Measurements from ENCODE around the gene DNAJB11. TPM values are rescaled to one million over a fixed set of nuclear protein-coding genes. Genes with fewer than 3 reads are reported as not detected.
A peak's percentile ranks its signal among the peaks of the same experiment; 100 is the strongest.

Gene DNAJB11
- total and polyA plus RNA-seq, 2 experiments from 2014 or later, result 72.6 to 85.6 TPM

DNA sequence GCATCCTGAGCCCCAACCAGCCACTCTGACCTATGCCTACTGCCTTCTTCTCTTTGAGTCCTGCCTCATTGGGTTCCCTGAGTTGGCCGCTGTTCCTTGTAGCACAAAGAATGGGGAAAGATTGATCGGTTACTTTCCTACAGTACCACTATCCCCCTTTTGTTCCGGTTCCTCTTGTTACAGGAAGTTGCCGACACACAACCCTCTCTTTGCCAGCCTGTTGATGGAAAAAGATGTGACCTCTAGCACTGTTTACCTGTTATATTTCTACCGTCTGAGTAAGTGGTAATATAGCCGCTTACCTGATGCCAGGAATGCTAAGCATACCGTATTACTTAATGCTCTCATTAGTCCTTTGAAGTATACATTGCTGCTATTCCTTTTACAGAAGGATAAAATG lies 32.6 kb downstream of the DNAJB11 start:
- no peak overlapping the region for H3K4me3 Mint-ChIP-seq
- TF ChIP-seq, protein P1, sequence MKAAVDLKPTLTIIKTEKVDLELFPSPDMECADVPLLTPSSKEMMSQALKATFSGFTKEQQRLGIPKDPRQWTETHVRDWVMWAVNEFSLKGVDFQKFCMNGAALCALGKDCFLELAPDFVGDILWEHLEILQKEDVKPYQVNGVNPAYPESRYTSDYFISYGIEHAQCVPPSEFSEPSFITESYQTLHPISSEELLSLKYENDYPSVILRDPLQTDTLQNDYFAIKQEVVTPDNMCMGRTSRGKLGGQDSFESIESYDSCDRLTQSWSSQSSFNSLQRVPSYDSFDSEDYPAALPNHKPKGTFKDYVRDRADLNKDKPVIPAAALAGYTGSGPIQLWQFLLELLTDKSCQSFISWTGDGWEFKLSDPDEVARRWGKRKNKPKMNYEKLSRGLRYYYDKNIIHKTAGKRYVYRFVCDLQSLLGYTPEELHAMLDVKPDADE (IDR thresholded peaks at IDR 0.05), result no peak
- TF ChIP-seq, protein P2, sequence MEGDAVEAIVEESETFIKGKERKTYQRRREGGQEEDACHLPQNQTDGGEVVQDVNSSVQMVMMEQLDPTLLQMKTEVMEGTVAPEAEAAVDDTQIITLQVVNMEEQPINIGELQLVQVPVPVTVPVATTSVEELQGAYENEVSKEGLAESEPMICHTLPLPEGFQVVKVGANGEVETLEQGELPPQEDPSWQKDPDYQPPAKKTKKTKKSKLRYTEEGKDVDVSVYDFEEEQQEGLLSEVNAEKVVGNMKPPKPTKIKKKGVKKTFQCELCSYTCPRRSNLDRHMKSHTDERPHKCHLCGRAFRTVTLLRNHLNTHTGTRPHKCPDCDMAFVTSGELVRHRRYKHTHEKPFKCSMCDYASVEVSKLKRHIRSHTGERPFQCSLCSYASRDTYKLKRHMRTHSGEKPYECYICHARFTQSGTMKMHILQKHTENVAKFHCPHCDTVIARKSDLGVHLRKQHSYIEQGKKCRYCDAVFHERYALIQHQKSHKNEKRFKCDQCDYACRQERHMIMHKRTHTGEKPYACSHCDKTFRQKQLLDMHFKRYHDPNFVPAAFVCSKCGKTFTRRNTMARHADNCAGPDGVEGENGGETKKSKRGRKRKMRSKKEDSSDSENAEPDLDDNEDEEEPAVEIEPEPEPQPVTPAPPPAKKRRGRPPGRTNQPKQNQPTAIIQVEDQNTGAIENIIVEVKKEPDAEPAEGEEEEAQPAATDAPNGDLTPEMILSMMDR (conservative IDR thresholded peaks at IDR 0.05; ENCODE audit: low read depth in 2 of 2), result no peak
- TF ChIP-seq STAT1 (IDR thresholded peaks at IDR 0.05; ENCODE audit: unreplicated experiment), result no peak
- TF ChIP-seq EZH2phosphoT487 (IDR thresholded peaks at IDR 0.05; ENCODE audit: unreplicated experiment), result no peak
- no peak for TF ChIP-seq ZNF331 (CRISPR knock-in tag; IDR thresholded peaks at IDR 0.05; ENCODE audit: low read depth)
- no peak for TF ChIP-seq NANOG (IDR thresholded peaks at IDR 0.05; ENCODE audit: borderline replicate concordance)
- TF ChIP-seq JUNB (IDR thresholded peaks at IDR 0.05; ENCODE audit: unreplicated experiment), result no peak
- TF ChIP-seq ZNF114 (CRISPR knock-in tag; IDR thresholded peaks at IDR 0.05), result no peak
- TF ChIP-seq CREB1 (CRISPR knock-in tag; IDR thresholded peaks at IDR 0.05; ENCODE audit: low read depth), result no peak
- no peaks in the 10 kb centered on the region for H3K36me3 ChIP-seq (ENCODE audit: insufficient read depth)
- no peaks in the 10 kb centered on the region for H4K20me1 ChIP-seq (replicated peaks; ENCODE audit: insufficient read depth)
- H3K27ac Mint-ChIP-seq, result no peak overlapping the region
- H3K9me3 Mint-ChIP-seq, result no peaks in the 10 kb centered on the region
- no peaks in the 10 kb centered on the region for H3K79me2 ChIP-seq (replicated peaks; ENCODE audit: insufficient read depth)
- H3K27me3 Mint-ChIP-seq (ENCODE audit: insufficient read depth, low read depth, poor library complexity), result peaks cover 3% of the 10 kb centered on the region
- DNase-seq (ENCODE audit: low spot score) (no peak), ATAC-seq (no peak)
- no peaks in the 10 kb centered on the region for H3K36me3 Mint-ChIP-seq (ENCODE audit: low read depth)
- H3K27ac ChIP-seq (ENCODE audit: low read depth), result no peak overlapping the region
- H3K4me3 ChIP-seq, result no peak overlapping the region
- H3K4me2 ChIP-seq, result no peak overlapping the region
- no peaks in the 10 kb centered on the region for H3K9me2 ChIP-seq (ENCODE audit: insufficient read depth)
- no peaks in the 10 kb centered on the region for H3F3A ChIP-seq (replicated peaks; ENCODE audit: low read depth)
- H3K27me3 ChIP-seq (ENCODE audit: insufficient read depth), result no peaks in the 10 kb centered on the region
- peaks cover 3% of the 10 kb centered on the region; the same call in 1 of the 3 replicates for H3K4me1 Mint-ChIP-seq
- no peaks in the 10 kb centered on the region for H3K4me1 ChIP-seq (ENCODE audit: insufficient read depth)
- H2AFZ ChIP-seq, result peak overlapping the region; percentile 74; the same call in 1 of the 2 replicates

DNA sequence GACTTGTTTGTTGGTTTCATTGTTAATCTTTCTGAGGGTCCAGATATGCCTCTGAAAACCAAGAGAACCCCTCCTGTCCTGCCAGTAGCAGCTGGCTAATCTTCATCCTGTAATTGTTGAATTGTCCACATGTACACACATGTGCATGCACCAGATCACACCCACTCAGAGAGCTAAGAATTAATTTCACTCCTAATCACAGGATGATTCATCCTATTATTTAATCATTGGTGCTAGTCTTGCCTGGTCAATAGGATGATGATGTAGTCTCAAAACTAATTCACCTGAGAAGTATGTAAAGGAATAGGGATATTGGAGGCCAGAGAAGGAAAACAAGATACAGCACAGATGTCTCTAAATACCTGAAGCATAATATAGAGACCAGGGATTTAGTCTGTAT lies 34.6 kb downstream of the DNAJB11 start:
- no peaks in the 10 kb centered on the region for H3K9me3 Mint-ChIP-seq
- ATAC-seq (no peak), DNase-seq (ENCODE audit: low spot score) (no peak)
- Histone ChIP-seq H3K4me3 (no peak overlapping the region), H4K20me1 (replicated peaks; ENCODE audit: insufficient read depth) (no peaks in the 10 kb centered on the region), H3K36me3 (ENCODE audit: insufficient read depth) (no peaks in the 10 kb centered on the region), H3K4me1 (ENCODE audit: insufficient read depth) (no peaks in the 10 kb centered on the region), H3K27ac (ENCODE audit: low read depth) (no peak overlapping the region), H3K79me2 (replicated peaks; ENCODE audit: insufficient read depth) (no peaks in the 10 kb centered on the region), H3K27me3 (ENCODE audit: insufficient read depth) (no peaks in the 10 kb centered on the region), H3F3A (replicated peaks; ENCODE audit: low read depth) (no peaks in the 10 kb centered on the region), H2AFZ (no peak overlapping the region), H3K4me2 (no peak overlapping the region), H3K9me2 (ENCODE audit: insufficient read depth) (no peaks in the 10 kb centered on the region)
- H3K27ac Mint-ChIP-seq, result no peak overlapping the region
- peaks cover 3% of the 10 kb centered on the region; the same call in 1 of the 3 replicates for H3K4me1 Mint-ChIP-seq
- H3K27me3 Mint-ChIP-seq (ENCODE audit: insufficient read depth, low read depth, poor library complexity), result no peaks in the 10 kb centered on the region
- H3K4me3 Mint-ChIP-seq, result no peak overlapping the region
- H3K36me3 Mint-ChIP-seq (ENCODE audit: low read depth), result no peaks in the 10 kb centered on the region
- TF ChIP-seq, protein P3, sequence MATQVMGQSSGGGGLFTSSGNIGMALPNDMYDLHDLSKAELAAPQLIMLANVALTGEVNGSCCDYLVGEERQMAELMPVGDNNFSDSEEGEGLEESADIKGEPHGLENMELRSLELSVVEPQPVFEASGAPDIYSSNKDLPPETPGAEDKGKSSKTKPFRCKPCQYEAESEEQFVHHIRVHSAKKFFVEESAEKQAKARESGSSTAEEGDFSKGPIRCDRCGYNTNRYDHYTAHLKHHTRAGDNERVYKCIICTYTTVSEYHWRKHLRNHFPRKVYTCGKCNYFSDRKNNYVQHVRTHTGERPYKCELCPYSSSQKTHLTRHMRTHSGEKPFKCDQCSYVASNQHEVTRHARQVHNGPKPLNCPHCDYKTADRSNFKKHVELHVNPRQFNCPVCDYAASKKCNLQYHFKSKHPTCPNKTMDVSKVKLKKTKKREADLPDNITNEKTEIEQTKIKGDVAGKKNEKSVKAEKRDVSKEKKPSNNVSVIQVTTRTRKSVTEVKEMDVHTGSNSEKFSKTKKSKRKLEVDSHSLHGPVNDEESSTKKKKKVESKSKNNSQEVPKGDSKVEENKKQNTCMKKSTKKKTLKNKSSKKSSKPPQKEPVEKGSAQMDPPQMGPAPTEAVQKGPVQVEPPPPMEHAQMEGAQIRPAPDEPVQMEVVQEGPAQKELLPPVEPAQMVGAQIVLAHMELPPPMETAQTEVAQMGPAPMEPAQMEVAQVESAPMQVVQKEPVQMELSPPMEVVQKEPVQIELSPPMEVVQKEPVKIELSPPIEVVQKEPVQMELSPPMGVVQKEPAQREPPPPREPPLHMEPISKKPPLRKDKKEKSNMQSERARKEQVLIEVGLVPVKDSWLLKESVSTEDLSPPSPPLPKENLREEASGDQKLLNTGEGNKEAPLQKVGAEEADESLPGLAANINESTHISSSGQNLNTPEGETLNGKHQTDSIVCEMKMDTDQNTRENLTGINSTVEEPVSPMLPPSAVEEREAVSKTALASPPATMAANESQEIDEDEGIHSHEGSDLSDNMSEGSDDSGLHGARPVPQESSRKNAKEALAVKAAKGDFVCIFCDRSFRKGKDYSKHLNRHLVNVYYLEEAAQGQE (IDR thresholded peaks at IDR 0.05; ENCODE audit: unreplicated experiment), result no peak
- TF ChIP-seq, protein P2 (conservative IDR thresholded peaks at IDR 0.05; ENCODE audit: low read depth in 2 of 2), result no peak
- TF ChIP-seq STAT1 (IDR thresholded peaks at IDR 0.05; ENCODE audit: unreplicated experiment) (no peak), EZH2 (IDR thresholded peaks at IDR 0.05; ENCODE audit: low read depth, unreplicated experiment) (no peak), CREB1 (CRISPR knock-in tag; IDR thresholded peaks at IDR 0.05; ENCODE audit: low read depth) (no peak), JUNB (IDR thresholded peaks at IDR 0.05; ENCODE audit: unreplicated experiment) (no peak), ZNF114 (CRISPR knock-in tag; IDR thresholded peaks at IDR 0.05) (no peak), EZH2phosphoT487 (IDR thresholded peaks at IDR 0.05; ENCODE audit: unreplicated experiment) (no peak)
